ENCODE results near the gene RFK. TPM values are rescaled to one million over a fixed set of nuclear protein-coding genes. Genes with fewer than 3 reads are reported as not detected.

The RFK gene
- total RNA-seq, 2 experiments from 2014 or later: 17.0 to 19.0 TPM

GRCh38 chr9:76357555-76357954, 36.7 kb downstream of the RFK start:
- CTCF ChIA-PET: no interaction called here
- H3K4me3 Mint-ChIP-seq: no peak overlapping the region

DNA sequence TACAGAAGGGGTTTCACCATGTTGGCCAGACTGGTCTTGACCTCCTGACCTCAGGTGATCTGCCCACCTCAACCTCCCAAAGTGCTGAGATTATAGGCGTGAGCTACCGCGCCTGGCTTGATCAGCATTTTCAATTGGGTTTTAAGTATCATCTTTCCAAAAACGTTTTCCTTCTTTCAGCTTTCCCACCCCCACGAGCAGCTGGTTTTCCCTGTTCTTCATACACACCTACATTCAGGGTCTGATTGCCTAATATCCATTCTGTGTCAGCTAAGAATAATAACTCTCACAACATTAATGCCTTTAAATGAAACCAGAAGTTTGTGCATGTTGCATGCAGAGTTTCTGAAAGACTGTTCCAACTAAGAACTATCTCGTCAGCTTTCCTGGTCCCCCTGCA, 38.3 kb downstream of the RFK start:
- Mint-ChIP-seq H3K27ac (no peak overlapping the region), H3K4me3 (no peak overlapping the region), H3K4me1 (no peaks in the 10 kb centered on the region), H3K36me3 (no peaks in the 10 kb centered on the region), H3K9me3 (ENCODE audit: low read depth) (no peaks in the 10 kb centered on the region), H3K27me3 (peaks cover 4% of the 10 kb centered on the region)
- no peak for DNase-seq
- CTCF ChIA-PET: no interaction called here
- ATAC-seq: no peak

More at GRCh38 chr9:76357555-76357954, 36.7 kb downstream of the RFK start:
- Mint-ChIP-seq H3K9me3 (ENCODE audit: low read depth) (no peaks in the 10 kb centered on the region), H3K36me3 (no peaks in the 10 kb centered on the region), H3K27me3 (peaks cover 4% of the 10 kb centered on the region), H3K27ac (no peak overlapping the region), H3K4me1 (no peaks in the 10 kb centered on the region)
- no peak for DNase-seq
- ATAC-seq: no peak

- H3K9me3 Mint-ChIP-seq (ENCODE audit: low read depth): no peaks in the 10 kb centered on the region
- no peak for ATAC-seq
- CTCF ChIA-PET: no interaction called here
- H3K36me3 Mint-ChIP-seq: no peaks in the 10 kb centered on the region
- H3K27me3 Mint-ChIP-seq: peaks cover 2% of the 10 kb centered on the region
- no peak overlapping the region for H3K4me3 Mint-ChIP-seq
- no peak overlapping the region for H3K27ac Mint-ChIP-seq
- no peak for DNase-seq
- H3K4me1 Mint-ChIP-seq: no peaks in the 10 kb centered on the region
These were observed 40.0 kb downstream of the RFK start for GRCh38 chr9:76354221-76354620.

DNA sequence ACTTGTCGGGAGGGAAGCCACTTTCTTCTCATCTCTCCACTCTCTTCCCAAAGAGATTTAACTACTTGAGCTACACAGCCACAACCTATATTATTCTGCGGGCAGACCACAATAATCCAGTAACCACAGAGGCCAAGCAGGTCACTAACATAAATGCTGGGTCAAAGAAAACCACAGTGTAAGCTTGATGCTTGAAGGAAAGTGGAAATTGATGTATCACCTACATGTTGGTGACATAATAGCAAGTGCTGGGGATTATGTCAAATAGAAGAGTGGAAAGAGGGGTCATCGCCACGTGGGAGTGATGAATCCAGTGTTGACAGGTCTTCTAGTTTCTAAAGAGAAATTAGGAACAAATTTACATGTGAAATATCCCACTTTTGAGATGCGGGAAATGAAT, 40.9 kb downstream of the RFK start:
- Mint-ChIP-seq H3K27me3 (peaks cover 2% of the 10 kb centered on the region), H3K4me1 (no peaks in the 10 kb centered on the region)
- CTCF ChIA-PET: no interaction called here

DNA sequence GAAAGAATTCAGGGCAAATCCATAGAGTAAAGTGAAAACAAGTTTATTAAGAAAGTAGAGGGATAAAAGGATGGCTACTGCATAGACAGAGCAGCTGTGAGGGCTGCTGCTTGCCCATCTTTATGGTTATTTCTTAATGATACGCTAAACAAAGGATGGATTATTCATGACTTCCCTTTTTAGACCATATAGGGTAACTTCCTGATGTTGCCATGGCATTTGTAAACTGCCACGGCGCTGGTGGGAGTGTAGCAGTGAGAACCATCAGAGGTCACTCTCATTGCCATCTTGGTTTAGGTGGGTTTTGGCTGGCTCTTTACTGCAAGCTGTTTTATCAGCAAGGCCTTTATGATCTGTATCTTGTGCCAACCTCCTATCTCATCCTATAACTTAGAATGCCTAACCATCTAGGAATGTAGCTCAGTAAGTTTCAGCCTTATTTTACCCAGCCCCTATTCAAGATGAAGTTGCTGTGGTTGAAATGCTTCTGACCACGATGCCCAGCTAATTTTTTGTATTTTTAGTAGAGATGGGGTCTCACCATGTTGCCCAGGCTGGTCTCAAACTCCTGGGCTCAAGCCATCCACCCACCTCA, 42.1 kb downstream of the RFK start:
- H3K9me3 Mint-ChIP-seq (ENCODE audit: low read depth): no peaks in the 10 kb centered on the region
- CTCF ChIA-PET: no interaction called here

More for the DNA sequence above, 40.9 kb downstream of the RFK start:
- H3K4me3 Mint-ChIP-seq: no peak overlapping the region
- no peaks in the 10 kb centered on the region for H3K36me3 Mint-ChIP-seq
- no peak overlapping the region for H3K27ac Mint-ChIP-seq
- no peaks in the 10 kb centered on the region for H3K9me3 Mint-ChIP-seq (ENCODE audit: low read depth)
- no peak for DNase-seq
- no peak for ATAC-seq

DNA sequence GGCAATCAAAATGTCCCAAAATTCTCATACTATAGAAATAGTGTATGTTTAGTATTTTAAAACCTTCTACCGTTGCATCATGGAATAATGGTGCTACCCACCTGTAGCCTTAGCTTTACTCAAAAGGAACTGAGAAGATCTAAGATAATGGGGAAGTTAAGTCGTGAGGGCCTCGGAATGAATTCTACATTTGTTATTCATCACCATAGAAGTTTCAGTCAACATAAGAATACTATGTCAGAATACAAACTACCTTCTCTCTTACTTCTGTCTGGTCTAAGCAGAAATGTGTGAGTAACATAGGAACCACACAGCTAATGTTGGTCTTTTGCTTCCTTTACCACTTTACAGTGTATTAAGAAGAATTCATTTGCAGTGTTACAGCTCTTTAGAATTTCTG, 43.2 kb downstream of the RFK start:
- CTCF ChIA-PET: no interaction called here

More for the DNA sequence above, 42.1 kb downstream of the RFK start:
- Mint-ChIP-seq H3K4me1 (no peaks in the 10 kb centered on the region), H3K27ac (no peak overlapping the region), H3K4me3 (no peak overlapping the region), H3K27me3 (peaks cover 3% of the 10 kb centered on the region), H3K36me3 (no peaks in the 10 kb centered on the region)
- ATAC-seq (no peak), DNase-seq (no peak)

GRCh38 chr9:76349865-76350264, 44.4 kb downstream of the RFK start:
- no peaks in the 10 kb centered on the region for H3K4me1 Mint-ChIP-seq
- no peak overlapping the region for H3K27ac Mint-ChIP-seq
- H3K27me3 Mint-ChIP-seq: peaks cover 5% of the 10 kb centered on the region
- CTCF ChIA-PET: interaction anchor here (0.8 kb wide), 1 partner anchor 19 kb away, joined by 4 read pairs; no protein-coding TSS in a partner anchor
- no peaks in the 10 kb centered on the region for H3K36me3 Mint-ChIP-seq
- H3K9me3 Mint-ChIP-seq (ENCODE audit: low read depth): no peaks in the 10 kb centered on the region
- H3K4me3 Mint-ChIP-seq: no peak overlapping the region
- DNase-seq (no peak), ATAC-seq (no peak)

More for the DNA sequence above, 43.2 kb downstream of the RFK start:
- Mint-ChIP-seq H3K4me3 (no peak overlapping the region), H3K27me3 (peaks cover 5% of the 10 kb centered on the region), H3K4me1 (no peaks in the 10 kb centered on the region), H3K27ac (no peak overlapping the region), H3K36me3 (no peaks in the 10 kb centered on the region), H3K9me3 (ENCODE audit: low read depth) (no peaks in the 10 kb centered on the region)
- no peak for ATAC-seq
- DNase-seq: no peak

DNA sequence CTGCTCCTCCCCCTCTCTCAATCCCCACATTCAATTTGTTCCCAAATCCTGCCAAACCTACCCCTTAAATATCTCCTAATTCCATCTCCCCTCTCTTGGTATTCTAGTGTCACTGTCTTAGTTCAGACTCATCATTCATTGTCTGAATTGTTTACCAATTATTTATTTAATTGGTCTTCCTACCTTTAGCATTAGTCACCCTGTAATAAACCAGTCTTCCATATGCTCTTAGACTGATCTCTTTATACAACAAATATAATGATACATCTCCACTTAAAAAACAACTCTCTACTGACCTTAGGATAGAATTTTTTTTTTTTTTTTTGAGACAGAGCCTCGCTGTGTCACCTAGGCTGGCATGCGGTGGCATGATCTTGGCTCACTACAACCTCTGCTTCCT, 51.4 kb downstream of the RFK start:
- Mint-ChIP-seq H3K27me3 (peaks cover 10% of the 10 kb centered on the region), H3K9me3 (ENCODE audit: low read depth) (no peaks in the 10 kb centered on the region), H3K27ac (no peak overlapping the region), H3K36me3 (no peaks in the 10 kb centered on the region), H3K4me3 (no peak overlapping the region), H3K4me1 (no peaks in the 10 kb centered on the region)
- CTCF ChIA-PET: no interaction called here
- DNase-seq: no peak
- ATAC-seq: no peak

GRCh38 chr9:76342201-76342600, 52.0 kb downstream of the RFK start:
- no peaks in the 10 kb centered on the region for H3K9me3 Mint-ChIP-seq (ENCODE audit: low read depth)
- H3K4me1 Mint-ChIP-seq: no peaks in the 10 kb centered on the region
- H3K27ac Mint-ChIP-seq: no peak overlapping the region
- H3K4me3 Mint-ChIP-seq: no peak overlapping the region
- DNase-seq (no peak), ATAC-seq (no peak)
- H3K36me3 Mint-ChIP-seq: no peaks in the 10 kb centered on the region
- peaks cover 9% of the 10 kb centered on the region for H3K27me3 Mint-ChIP-seq
- CTCF ChIA-PET: no interaction called here

- CTCF ChIA-PET: no interaction called here
- H3K4me3 Mint-ChIP-seq: no peak overlapping the region
- H3K4me1 Mint-ChIP-seq: no peaks in the 10 kb centered on the region
- H3K27me3 Mint-ChIP-seq: peaks cover 7% of the 10 kb centered on the region
- no peaks in the 10 kb centered on the region for H3K36me3 Mint-ChIP-seq
- H3K27ac Mint-ChIP-seq: no peak overlapping the region
- ATAC-seq (no peak), DNase-seq (no peak)
- H3K9me3 Mint-ChIP-seq (ENCODE audit: low read depth): no peaks in the 10 kb centered on the region
These were observed 52.6 kb downstream of the RFK start for GRCh38 chr9:76341616-76342015.

- CTCF ChIA-PET: no interaction called here
- Mint-ChIP-seq H3K27me3 (peaks cover 13% of the 10 kb centered on the region), H3K36me3 (no peaks in the 10 kb centered on the region), H3K9me3 (ENCODE audit: low read depth) (no peaks in the 10 kb centered on the region), H3K4me1 (no peaks in the 10 kb centered on the region), H3K27ac (no peak overlapping the region), H3K4me3 (no peak overlapping the region)
- no peak for ATAC-seq
- DNase-seq: no peak
These were observed 55.8 kb downstream of the RFK start for GRCh38 chr9:76338418-76338817.

DNA sequence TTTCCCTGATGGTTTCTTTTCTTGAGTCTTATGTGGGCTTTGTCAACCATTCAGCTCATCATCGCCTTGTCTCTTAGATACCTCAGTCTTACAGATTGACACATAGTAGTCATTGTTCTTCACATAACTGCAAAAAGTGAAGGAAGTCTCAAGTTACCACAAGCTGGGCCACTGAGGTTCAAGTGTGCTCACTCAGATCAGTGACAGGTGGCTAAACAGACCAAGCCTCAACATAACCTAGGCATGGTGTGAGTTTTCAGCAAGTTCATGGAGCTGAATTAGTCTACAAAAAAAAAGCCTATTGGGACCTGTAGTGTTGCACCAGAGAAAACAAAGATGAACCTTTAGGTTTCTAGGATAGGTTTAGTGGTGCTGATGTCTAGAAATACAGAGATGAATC, 58.2 kb downstream of the RFK start:
- Mint-ChIP-seq H3K27ac (no peak overlapping the region), H3K4me3 (no peak overlapping the region), H3K36me3 (no peaks in the 10 kb centered on the region), H3K4me1 (no peaks in the 10 kb centered on the region), H3K9me3 (ENCODE audit: low read depth) (no peaks in the 10 kb centered on the region), H3K27me3 (peaks cover 9% of the 10 kb centered on the region)
- no peak for ATAC-seq
- CTCF ChIA-PET: no interaction called here
- no peak for DNase-seq
